HG03066 (cell line): ENCODE data around the gene NDC80.
"Not testable (repeated sequence)": the region's sequence is repeated elsewhere in the genome, so short reads cannot be mapped to it uniquely, and the experiment has no call there.

Experiments
- ATAC-seq: cut with Tn5 transposase; IDR thresholded peaks from one replicate; pipeline ENCODE4 v1.9.1; 2021; ENCODE audit warnings: low read depth; ENCODE audit not compliant: unreplicated experiment

The NDC80 gene

GRCh38 chr18:2617401-2617998, 46.1 kb downstream of the NDC80 start:
- ATAC-seq = no peak

- ATAC-seq = no peak
These were observed 46.7 kb downstream of the NDC80 start for GRCh38 chr18:2618009-2618408.

GRCh38 chr18:2625217-2625616, 53.9 kb downstream of the NDC80 start:
- no peak for ATAC-seq

GRCh38 chr18:2627821-2628276, 56.5 kb downstream of the NDC80 start:
- no peak for ATAC-seq

GRCh38 chr18:2629003-2629402, 57.6 kb downstream of the NDC80 start:
- ATAC-seq = no peak

GRCh38 chr18:2635586-2635985, 64.2 kb downstream of the NDC80 start:
- no peak for ATAC-seq

GRCh38 chr18:2636126-2636631, 64.8 kb downstream of the NDC80 start:
- peak; percentile 7 for ATAC-seq

DNA sequence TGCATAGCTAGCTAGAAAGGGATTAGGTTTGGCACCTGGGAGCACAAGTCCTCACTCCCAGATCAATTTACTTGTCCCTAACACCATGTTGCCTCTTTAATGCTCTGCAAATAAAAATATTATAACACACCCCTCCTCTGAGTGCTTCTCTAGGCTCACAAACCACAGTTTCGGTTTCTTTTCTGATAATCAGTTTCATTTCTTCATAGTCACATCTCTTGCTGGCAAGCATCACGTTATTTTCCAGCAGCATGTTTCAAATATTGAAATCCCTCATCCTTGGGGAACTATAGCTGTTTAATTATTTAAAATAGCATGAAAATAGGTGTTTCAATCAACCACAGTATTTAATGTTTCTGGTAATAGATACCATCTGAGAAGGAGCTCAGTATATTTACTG, 70.3 kb downstream of the NDC80 start:
- peak; percentile 71 for ATAC-seq

- ATAC-seq = no peak
These were observed 71.4 kb downstream of the NDC80 start for GRCh38 chr18:2642771-2643170.

DNA sequence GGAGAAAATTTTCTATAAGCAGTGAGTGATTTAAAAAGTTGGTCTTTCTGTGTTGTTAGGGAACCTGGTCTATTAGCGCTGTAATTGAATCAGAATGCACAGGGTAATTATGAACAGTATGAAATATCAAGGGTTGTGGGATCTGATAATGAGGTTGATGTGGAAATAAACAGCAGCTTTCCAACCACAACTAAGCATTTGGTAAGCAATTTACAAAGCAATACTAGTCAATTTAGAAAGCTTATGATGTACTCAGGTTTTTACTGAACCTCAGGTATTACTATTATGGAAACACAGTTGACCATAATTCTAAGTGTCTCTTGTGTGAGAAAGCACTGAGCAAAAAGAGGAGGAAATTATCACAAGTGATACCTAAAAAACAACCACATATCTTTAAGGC, 73.2 kb downstream of the NDC80 start:
- no peak for ATAC-seq

GRCh38 chr18:2651981-2652380, 80.6 kb downstream of the NDC80 start:
- no peak for ATAC-seq

GRCh38 chr18:2653467-2653866, 82.1 kb downstream of the NDC80 start:
- no peak for ATAC-seq

DNA sequence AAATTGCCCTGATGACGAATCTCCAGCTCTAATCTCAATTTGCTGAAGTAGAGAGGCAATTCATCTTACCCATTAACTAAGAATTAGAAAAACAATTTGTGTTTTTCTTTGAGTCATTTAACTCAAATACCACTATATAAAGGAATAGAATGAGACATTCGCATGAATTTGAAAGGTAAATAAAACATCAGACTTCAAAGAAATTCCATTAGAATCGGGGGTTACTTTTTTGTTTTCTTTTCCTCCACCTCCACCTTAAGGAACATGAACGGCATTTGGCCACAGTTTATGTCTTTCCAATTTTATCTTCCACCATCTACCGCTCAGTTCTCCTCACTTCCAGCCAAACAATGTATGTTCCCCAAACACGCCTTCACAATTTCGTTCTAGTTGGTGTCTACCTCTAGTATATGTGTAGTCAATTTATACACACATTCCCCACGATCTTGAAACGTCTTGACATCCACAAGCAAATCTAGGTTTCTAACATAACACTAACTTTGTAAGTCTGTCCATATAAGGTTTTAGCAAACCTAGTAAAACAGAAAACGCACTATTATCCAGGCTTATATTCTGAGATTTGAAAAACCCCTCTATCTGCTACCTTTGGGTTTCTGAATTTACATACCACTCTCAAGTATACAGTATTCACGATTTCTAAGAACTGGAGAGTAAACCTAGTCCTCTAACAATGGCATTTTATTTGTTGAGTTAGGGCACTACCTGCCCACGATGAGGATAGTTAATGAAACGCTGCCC, 83.0 kb downstream of the NDC80 start:
- no peak for ATAC-seq

DNA sequence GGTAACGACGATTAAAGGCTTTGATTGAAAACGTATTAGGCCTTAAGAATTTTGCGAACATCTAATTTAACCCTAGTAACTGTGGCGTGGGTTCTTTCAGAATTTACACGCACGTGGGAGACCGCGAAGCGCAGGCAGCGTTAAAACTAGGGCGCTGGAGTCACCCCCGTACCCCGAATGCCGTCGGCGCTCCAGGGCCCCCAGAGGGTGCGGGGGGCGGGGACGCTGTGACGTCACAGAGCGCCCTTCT, 83.5 kb downstream of the NDC80 start:
- peak; percentile 39 for ATAC-seq

- peak; percentile 62 for ATAC-seq
These were observed 84.0 kb downstream of the NDC80 start, which contains the start of gene SMCHD1 for GRCh38 chr18:2655178-2655953. Gene SMCHD1, plus strand, starts transcription at chr18:2655726. Its CDS starts 350 bp downstream, at chr18:2656076.

DNA sequence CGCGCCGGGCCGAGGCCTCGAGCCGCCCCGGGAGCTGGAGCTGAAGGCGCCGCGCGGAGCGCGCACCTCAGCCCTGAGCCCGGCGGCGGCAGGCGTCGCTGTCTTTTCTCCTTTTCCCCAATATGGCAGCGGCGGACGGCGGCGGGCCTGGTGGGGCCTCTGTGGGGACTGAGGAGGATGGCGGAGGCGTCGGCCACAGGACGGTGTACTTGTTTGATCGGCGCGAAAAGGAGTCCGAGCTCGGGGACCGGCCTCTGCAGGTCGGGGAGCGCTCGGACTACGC, 84.5 kb downstream of the NDC80 start:
- ATAC-seq = peak; percentile 21

GRCh38 chr18:2656237-2656980, 85.1 kb downstream of the NDC80 start:
- ATAC-seq = no peak

DNA sequence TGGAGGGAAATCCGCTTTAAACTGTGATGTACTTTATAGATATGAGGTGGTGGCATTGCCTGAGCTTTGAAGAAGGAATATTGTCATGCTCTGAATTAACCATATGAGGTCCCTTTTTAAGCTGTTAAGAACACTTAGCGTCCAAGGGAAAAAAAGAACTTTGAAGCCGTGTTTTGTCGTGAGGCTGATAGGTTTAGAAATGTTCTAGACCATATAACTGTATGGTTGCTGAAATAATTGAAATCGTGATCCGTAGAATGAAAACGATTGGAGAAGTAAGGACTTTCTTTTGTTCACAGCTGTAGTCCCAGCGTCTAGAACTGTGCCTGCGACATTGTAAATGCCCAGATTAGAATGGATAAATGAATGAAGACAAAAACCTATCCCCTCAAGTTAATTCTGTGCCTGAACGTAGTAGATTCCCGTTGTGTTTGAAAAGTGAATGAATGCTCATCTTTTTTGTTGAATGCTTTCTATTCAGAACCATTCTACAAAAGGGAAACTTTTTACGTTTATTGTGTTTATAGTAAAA, 85.7 kb downstream of the NDC80 start:
- no peak for ATAC-seq

- no peak for ATAC-seq
These were observed 86.6 kb downstream of the NDC80 start for GRCh38 chr18:2657788-2658458.

GRCh38 chr18:2660849-2661248, 89.5 kb downstream of the NDC80 start:
- ATAC-seq = not testable (repeated sequence)
